GM21447 (cell line): ENCODE results near the gene LPAR1.
"Not testable (repeated sequence)": the region's sequence is repeated elsewhere in the genome, so short reads cannot be mapped to it uniquely, and the experiment has no call there.

Source experiments
- ATAC-seq: cut with Tn5 transposase; IDR thresholded peaks from one replicate; pipeline ENCODE4 v1.9.1; 2021; ENCODE audit not compliant: unreplicated experiment

LPAR1 gene

GRCh38 chr9:111038331-111039230 lies at the start of gene LPAR1:
TSS of gene LPAR1 (minus strand) at chr9:111038470. CDS start at chr9:110972117, 66,353 bp downstream.
- ATAC-seq = no peak

DNA sequence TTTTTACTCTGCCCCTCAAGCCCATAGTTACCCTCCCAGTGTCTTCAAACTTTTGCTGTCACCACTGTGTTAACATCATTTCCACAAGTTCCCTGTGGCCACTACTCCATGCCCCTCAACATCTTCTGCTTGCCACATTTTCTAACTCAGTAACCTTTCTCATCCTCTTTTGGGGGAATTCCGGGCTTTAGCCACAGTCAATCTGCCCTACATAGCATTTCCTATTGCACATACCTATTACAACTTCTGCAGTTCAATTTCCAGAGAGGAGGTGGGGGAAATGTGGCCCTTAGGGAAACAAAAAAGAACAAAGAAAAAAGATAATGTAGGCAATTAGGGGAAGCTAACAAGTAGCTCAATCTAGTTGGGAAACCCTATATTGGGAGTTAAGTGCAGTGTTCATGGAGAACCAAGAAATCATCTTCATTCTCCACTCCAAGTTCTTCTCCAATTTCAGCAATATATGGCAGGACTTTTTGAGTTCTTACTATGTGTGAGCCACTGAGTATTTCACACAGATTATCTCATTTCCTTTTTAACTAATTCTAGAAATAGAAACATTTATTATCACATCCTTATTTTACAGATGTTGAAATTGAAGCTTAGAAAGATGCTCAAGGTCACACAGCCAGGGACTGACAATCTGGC lies 40.2 kb upstream of the LPAR1 start:
- ATAC-seq = peak; percentile 74

DNA sequence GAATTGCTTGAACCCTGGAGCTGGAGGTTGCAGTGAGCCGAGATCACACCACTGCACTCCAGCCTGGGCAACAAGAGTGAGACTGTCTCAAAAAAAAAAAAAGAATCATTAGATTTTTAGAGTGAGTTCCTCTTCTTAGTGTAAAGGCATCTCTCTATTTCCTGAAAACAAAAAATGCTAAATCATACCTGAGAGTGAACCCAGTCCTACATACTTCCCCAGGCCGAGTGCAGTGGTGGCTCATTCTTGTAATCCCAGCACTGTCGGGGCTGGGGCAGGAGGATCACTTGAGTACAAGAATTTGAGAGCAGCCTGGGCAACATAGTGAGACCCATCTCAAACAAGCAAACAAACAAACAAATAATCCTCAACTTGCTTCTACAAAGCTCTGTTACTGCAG lies 38.2 kb upstream of the LPAR1 start:
- ATAC-seq = no peak

DNA sequence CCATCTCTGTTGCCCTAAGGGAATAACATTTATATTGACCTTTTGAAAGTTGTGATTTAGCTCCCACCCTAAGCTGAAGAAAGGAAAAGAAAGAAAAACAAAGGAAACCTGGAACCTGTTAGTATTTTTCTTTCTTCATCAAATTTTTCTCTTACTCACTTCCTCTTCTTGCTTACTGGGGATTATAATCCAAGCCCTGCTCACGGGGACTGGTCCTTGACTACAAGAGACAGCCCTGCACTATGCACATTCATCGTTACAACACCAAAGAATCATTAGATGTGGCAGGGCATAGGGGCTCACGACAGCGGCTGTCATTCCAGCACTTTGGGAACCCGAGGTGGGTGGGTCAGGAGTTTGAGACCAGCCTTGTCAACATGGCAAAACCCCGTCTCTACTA lies 37.8 kb upstream of the LPAR1 start:
- no peak for ATAC-seq

DNA sequence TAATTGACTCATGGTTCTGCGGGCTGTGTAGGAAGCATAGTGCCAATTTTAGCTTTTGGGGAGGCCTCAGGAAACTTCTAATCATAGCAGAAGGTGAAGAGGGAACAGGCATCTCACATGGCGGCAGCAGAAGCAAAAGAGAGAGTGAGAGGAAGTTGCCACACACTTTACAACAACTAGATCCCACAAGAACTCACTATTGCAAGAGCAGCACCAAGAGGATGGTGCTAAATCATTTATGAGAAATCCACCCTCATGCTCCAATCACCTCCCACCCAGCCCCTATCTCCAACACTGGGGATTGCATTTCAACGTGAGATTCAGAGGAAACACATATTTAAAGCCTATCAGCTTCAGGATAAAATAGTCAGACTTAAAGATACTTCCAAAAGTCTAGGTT lies 36.1 kb upstream of the LPAR1 start:
- no peak for ATAC-seq

DNA sequence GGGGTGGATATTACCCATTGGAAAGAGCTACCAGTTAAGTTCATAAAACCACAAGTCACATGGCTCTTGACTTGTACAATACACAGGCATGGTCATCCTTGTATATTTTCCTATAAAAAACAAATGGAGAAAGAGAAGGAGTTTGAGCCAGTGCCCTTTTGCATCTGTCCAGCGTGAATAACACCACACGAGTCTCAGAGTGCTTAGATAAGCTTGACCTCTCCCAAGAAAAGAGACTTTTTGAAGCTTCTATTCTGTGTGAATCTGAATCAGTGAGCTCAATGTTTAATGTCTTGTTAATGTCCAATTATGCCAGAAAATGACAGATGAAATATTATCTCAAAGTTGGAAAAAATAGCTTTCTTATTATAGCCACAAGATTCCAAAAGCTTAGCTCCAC lies 30.9 kb upstream of the LPAR1 start:
- no peak for ATAC-seq

GRCh38 chr9:111068771-111069170 lies 30.5 kb upstream of the LPAR1 start:
- ATAC-seq = no peak

- ATAC-seq = no peak
These were observed 30.1 kb upstream of the LPAR1 start for GRCh38 chr9:111068383-111068730.

DNA sequence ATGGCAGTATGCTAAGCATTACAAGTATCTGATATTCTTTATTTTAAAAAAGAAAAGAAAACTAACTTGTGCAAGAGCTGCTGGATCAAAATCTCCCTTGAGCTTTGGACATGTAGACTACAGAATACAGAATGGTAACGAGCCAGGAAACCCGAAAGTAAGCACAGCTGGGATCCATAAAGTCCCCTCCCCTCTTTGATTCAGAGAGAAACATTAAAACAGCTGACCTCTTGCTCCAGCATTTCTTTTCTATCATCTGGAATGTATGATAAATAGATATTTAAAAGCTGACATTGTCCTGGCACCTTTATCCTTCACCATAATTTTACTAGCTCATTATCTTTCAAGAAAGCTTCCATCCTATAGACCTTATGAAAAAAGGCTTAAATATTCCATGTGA lies 28.2 kb upstream of the LPAR1 start:
- ATAC-seq = no peak

- ATAC-seq = no peak
These were observed 27.1 kb upstream of the LPAR1 start for GRCh38 chr9:111065414-111065813.

DNA sequence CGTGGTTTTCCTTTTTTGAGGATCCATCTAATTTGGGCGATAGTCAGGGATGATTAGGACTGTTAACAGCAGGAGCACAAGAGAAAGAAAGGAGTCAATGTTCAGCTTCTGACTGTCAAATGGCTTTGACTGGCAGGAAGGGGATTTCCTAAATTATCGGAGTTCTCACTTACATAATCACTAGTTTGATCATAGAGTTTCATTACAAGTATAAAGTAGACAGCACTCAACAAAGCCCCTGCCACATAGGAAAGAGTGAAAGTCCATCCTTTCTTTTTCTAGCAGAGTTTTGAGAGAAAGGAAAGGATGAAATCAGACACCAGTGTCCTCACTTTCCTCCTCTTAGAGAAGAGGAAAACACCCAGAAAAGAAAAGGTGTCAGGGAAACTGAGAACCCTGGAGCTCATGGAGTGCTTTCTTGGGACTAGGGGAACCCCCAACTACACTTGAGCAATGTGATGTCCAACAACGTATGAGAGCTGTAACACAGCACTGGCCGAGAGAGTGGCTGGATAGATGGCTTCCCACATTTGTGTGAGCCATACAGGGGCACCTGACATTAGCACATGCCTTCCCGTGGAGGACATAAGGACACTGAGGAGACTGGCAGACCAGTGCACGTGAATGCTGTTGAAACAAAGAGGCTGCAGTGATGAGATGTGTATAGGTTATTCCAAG lies 26.0 kb upstream of the LPAR1 start:
- no peak for ATAC-seq

DNA sequence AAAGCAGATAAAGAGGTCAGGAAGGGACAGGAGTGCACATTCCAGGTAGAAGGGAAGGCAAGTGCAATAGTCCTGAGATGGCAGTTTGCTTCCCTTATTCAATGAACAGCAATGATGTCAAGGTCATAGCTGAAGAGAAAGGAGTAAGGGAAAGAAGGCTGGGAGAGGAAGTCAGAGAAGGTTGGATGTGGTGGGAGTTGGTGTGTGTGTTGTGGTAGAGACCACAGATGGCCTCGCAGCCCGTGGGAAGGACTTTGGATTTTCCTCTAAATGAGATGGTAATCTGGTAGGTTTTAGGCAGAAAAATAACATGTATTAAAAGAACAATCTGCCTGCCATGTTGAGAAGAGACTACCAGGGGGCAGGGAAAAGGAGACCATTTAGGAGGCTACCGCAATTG lies 25.1 kb upstream of the LPAR1 start:
- no peak for ATAC-seq

DNA sequence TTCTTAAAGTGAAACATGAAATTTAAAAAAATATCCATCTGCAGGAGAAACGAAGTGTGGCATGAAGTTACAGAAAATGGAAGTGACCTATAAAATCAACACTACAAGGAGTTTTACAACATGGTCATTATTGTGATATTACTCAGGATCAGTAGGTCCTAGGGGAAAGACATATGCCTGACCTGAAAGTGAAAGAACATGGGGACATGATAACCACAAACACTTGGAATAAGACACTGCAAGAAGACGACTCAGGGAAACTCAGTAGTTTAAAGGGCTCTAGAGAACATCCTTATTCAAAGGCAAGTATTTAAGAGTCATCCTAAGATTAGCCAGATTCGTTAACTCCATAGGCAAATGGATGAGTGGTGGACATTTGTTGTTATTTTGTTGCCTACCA lies 19.9 kb upstream of the LPAR1 start:
- no peak for ATAC-seq

GRCh38 chr9:111056538-111056937 lies 18.3 kb upstream of the LPAR1 start:
- no peak for ATAC-seq

DNA sequence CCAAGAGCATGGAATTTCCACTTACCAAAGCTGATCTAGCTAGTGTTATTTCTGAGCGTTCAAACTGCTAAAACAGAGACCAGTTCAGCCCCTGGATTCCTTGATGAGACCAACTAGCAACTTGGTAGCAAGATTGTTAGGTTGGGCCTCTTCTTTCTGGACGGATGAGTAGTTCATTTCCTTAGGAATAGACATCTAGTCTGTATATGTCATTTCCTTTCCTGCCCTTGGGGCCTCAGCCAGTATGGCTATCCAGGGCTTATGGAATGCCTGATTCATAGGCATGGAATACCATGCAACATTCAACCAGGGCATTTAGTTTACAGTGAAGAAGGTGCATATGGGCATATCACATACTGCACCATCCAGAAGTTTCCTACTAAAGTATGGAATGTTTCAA lies 14.5 kb upstream of the LPAR1 start:
- no peak for ATAC-seq

DNA sequence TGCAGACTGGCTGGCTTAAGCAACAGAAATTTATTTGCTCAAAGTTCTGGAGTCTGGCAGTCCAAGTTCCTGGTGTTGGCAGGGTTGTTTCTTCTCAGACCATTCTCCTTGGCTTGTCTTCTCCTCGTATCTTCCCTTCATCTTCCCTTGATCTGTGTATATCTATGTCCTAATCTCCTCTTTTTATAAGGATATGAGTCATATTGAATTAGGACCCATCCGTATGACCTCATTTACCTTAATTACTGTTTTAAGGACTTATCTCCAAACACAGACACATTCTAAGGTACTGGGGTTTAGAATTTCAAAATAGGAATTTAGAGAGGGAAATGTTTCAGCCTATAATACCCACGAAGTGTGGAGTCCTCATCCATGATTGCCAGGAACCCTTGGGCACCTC lies 13.1 kb upstream of the LPAR1 start:
- no peak for ATAC-seq

GRCh38 chr9:111050819-111051218 lies 12.5 kb upstream of the LPAR1 start:
- ATAC-seq = no peak

DNA sequence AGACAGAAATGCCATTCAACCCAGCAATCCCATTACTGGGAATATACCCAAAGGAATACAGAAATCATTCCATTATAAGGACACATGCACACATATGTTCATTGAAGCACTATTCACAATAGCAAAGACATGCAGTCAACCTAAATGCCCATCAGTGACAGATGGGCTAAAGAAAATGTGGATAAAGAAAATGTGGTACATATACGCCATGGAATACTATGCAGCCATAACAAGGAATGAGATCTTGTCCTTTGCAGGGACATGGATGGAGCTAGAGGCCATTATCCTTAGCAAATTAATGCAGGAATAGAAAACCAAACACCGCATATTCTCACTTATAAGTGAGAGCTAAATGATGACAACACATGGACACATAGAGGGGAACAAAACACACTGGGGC lies 9.0 kb upstream of the LPAR1 start:
- ATAC-seq = not testable (repeated sequence)

GRCh38 chr9:111041902-111042301 lies 3.6 kb upstream of the LPAR1 start:
- ATAC-seq = no peak

DNA sequence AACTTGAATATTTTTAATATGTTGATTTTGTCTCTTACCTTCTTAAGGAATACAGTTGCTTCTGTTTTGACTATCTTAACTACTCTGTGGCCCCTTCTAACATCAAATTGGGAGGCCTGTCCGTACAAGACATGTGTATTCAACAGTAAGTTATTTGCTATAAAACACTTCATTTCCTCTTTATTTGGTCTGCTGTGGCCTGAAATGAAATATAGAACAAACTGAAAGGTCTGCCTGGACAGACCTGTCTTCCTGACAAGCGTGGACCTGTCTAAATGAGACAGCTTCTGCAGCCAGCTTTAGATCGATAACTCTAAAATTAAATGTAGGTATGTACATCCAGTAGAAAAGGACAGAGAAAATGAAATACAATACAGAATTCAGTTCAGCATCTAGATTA lies 2.2 kb upstream of the LPAR1 start:
- no peak for ATAC-seq

GRCh38 chr9:111039231-111039906 lies 1.1 kb upstream of the LPAR1 start:
- ATAC-seq = no peak
